OCI-LY7 (cell line): Measurements from ENCODE around the gene SASH3.

Experiments
- CTCF ChIP-seq: fragments of 200-600 bp; sonication (generic); conservative IDR thresholded peaks from 2 replicates; pipeline ENCODE4 v1.5.1; 2014; ENCODE audit warnings: mild to moderate bottlenecking, antibody characterized with exemption, low read length, moderate library complexity, mixed read lengths
- EZH2phosphoT487 ChIP-seq: fragments of 200-600 bp; sonication (generic); IDR thresholded peaks from 2 replicates; pipeline ENCODE4 v1.6.1; 2018; ENCODE audit warnings: low read depth, borderline replicate concordance, mild to moderate bottlenecking, mixed run types, antibody characterized with exemption, low read length, moderate library complexity, mixed read lengths

- TF ChIP-seq CTCF (no peak), EZH2phosphoT487 (no peak)
Measured at GRCh38 chrX:129771266-129771995, 8.3 kb upstream of the SASH3 start.
